Measurements from ENCODE around the gene PTPN11. TPM values are rescaled to one million over a fixed set of nuclear protein-coding genes. Genes with fewer than 3 reads are reported as not detected.

PTPN11 gene
- total and polyA plus RNA-seq, 2 donors (not counting 3 experiments of a cell fraction or from before 2014, with no cell fraction given) = 36.5 to 107 TPM

DNA sequence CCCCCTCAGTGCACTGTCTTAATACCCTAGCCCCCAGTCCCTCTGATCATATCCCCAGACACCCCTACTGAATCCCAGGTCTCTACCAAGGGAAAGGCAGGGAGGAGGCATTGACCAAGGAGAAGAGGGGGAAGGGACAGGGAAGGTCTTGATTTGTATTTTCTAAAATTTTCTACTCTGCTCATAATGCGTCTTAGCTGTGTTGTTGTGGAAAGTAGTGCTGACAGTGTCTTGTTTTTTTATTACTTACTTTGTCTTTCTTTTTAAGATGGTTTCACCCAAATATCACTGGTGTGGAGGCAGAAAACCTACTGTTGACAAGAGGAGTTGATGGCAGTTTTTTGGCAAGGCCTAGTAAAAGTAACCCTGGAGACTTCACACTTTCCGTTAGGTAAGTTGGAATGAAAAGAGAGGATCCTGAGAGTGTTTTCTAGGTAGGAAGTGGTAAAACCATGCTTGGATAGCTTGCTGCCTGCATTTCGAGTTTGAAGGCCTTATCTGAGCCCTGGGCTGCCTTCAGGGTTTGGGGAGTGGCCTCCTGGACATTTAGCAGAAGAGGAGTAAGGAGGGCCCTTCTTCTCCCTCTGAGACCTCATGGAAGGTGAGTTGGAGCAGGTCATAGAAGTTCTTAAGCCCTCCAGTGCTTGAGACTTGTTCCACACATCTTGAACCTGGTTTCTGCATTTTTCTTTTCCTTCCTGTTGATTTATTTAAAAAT is 27.4 kb downstream of the PTPN11 start:
- Histone ChIP-seq H3K79me2 (ENCODE audit: control insufficient read depth, insufficient read depth, low read length) (peaks cover 18% of the 10 kb centered on the region), H3K4me3 (replicated peaks in 1 of 3; ENCODE audit: insufficient read depth in 1 of 3, low read depth in 1 of 3, low read length in 3 of 3) (no peak overlapping the region), H3K9me1 (replicated peaks; ENCODE audit: control insufficient read depth, extremely low read depth, insufficient read depth, low read length) (no peaks in the 10 kb centered on the region), H4K20me1 (replicated peaks; ENCODE audit: control insufficient read depth, extremely low read depth, insufficient read depth, low read length) (no peaks in the 10 kb centered on the region), H3K9ac (replicated peaks; ENCODE audit: extremely low read depth, insufficient read depth, low read length) (no peak overlapping the region), H2AFZ (ENCODE audit: low read depth, low read length) (no peak overlapping the region), H3K9me3 (replicated peaks; ENCODE audit: control insufficient read depth, insufficient read depth, low read length) (no peaks in the 10 kb centered on the region), H3K36me3 (ENCODE audit: control insufficient read depth in 2 of 2, extremely low read depth in 1 of 2, insufficient read depth in 2 of 2, low read length in 2 of 2) (peaks cover 2 to 6% of the 10 kb centered on the region in 2 experiments), H3K27ac (ENCODE audit: insufficient read depth, low read depth, low read length) (no peak overlapping the region), H3K4me1 (ENCODE audit: control insufficient read depth, extremely low read depth, insufficient read depth, low read length) (peaks cover 2% of the 10 kb centered on the region), H3K4me2 (ENCODE audit: insufficient read depth, low read length) (no peak overlapping the region), H3K27me3 (ENCODE audit: control insufficient read depth in 2 of 2, insufficient read depth in 2 of 2, low read length in 2 of 2) (no peaks in the 10 kb centered on the region)
- intact Hi-C loops (cut with micrococcal nuclease) (no loop called here), dilution Hi-C loops (cut with MboI; ENCODE audit: extremely low pct_ligation_motif_present, low sequenced_read_pairs) (no loop called here)
- BruUV-seq (replicated peaks) = no TSS peak
- TF ChIP-seq GATA2 (IDR thresholded peaks at IDR 0.05; ENCODE audit: insufficient read depth, insufficient read length, low read depth, low read length) (no peak), POLR2AphosphoS5 (IDR thresholded peaks at IDR 0.05; ENCODE audit: insufficient read depth, low read depth, low read length) (no peak), EZH2 (IDR thresholded peaks at IDR 0.05; ENCODE audit: borderline replicate concordance, low read depth, low read length, severe bottlenecking) (no peak), FOS (IDR thresholded peaks at IDR 0.05; ENCODE audit: borderline replicate concordance, insufficient read depth, low read length) (no peak), JUN (IDR thresholded peaks at IDR 0.05; ENCODE audit: borderline replicate concordance, insufficient read depth, insufficient read length, low read depth) (no peak)
- TF ChIP-seq, protein P1, sequence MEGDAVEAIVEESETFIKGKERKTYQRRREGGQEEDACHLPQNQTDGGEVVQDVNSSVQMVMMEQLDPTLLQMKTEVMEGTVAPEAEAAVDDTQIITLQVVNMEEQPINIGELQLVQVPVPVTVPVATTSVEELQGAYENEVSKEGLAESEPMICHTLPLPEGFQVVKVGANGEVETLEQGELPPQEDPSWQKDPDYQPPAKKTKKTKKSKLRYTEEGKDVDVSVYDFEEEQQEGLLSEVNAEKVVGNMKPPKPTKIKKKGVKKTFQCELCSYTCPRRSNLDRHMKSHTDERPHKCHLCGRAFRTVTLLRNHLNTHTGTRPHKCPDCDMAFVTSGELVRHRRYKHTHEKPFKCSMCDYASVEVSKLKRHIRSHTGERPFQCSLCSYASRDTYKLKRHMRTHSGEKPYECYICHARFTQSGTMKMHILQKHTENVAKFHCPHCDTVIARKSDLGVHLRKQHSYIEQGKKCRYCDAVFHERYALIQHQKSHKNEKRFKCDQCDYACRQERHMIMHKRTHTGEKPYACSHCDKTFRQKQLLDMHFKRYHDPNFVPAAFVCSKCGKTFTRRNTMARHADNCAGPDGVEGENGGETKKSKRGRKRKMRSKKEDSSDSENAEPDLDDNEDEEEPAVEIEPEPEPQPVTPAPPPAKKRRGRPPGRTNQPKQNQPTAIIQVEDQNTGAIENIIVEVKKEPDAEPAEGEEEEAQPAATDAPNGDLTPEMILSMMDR (IDR thresholded peaks at IDR 0.05; ENCODE audit: extremely low read depth in 1 of 2, insufficient read depth in 1 of 2, low read depth in 1 of 2, low read length in 2 of 2) = no peak
- TF ChIP-seq, protein P2, sequence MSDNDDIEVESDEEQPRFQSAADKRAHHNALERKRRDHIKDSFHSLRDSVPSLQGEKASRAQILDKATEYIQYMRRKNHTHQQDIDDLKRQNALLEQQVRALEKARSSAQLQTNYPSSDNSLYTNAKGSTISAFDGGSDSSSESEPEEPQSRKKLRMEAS (IDR thresholded peaks at IDR 0.05; ENCODE audit: insufficient read depth, insufficient read length) = no peak
- POLR2A ChIA-PET = no interaction called here
- DNase-seq (ENCODE audit: low read depth, low spot score) (no peak), FAIRE-seq (no peak)
- CTCF ChIA-PET = no interaction called here
